Mesenchymal stem cell (in vitro differentiated cells and primary cell): ENCODE measurements around the gene LORICRIN.

Experiments
- DNase-seq: peaks from one replicate; pipeline ENCODE4 v3.0.0-alpha.2; 2013
- H2AFZ ChIP-seq: one replicate; pipeline ENCODE4 v1.6.1; 2013; ENCODE audit warnings: low read depth, mild to moderate bottlenecking, control low read depth, inconsistent platforms, low read length, moderate library complexity
- H2AK5ac ChIP-seq: 2 replicates; pipeline ENCODE4 v1.6.1; 2013; ENCODE audit warnings: low read length, moderate library complexity, mild to moderate bottlenecking, inconsistent platforms; ENCODE audit not compliant: severe bottlenecking
- H2BK120ac ChIP-seq: one replicate; pipeline ENCODE4 v1.6.1; 2013; ENCODE audit warnings: low read depth, mild to moderate bottlenecking, inconsistent platforms, low read length, moderate library complexity
- H2BK12ac ChIP-seq, 2 experiments: one replicate each; pipeline ENCODE4 v1.6.1; 2013; ENCODE audit warnings: inconsistent platforms in 2 of 2, low read length in 2 of 2, mild to moderate bottlenecking in 2 of 2, moderate library complexity in 2 of 2, control low read depth in 1 of 2
- H2BK15ac ChIP-seq: one replicate; pipeline ENCODE4 v1.6.1; 2013; ENCODE audit warnings: mild to moderate bottlenecking, low read depth, inconsistent platforms; ENCODE audit not compliant: poor library complexity, severe bottlenecking
- H2BK5ac ChIP-seq: 2 replicates; pipeline ENCODE4 v1.6.1; 2013; ENCODE audit warnings: low read depth, mild to moderate bottlenecking, low read length, control low read depth, inconsistent platforms; ENCODE audit not compliant: poor library complexity, severe bottlenecking
- H3K14ac ChIP-seq, 2 experiments: one replicate each; pipeline ENCODE4 v1.6.1; 2013; ENCODE audit warnings: inconsistent platforms in 2 of 2, low read length in 2 of 2, control low read depth in 1 of 2, mild to moderate bottlenecking in 1 of 2, moderate library complexity in 1 of 2
- H3K18ac ChIP-seq, 2 experiments: one replicate each; pipeline ENCODE4 v1.6.1; 2013; ENCODE audit warnings: inconsistent platforms in 2 of 2, low read length in 2 of 2, control low read depth in 1 of 2, low read depth in 1 of 2, mild to moderate bottlenecking in 1 of 2
- H3K23ac ChIP-seq, 2 experiments: one replicate each; pipeline ENCODE4 v1.6.1; 2013; ENCODE audit warnings: inconsistent platforms in 2 of 2, low read length in 2 of 2, mild to moderate bottlenecking in 2 of 2, moderate library complexity in 2 of 2, control low read depth in 1 of 2
- H3K27ac ChIP-seq: 2 replicates; pipeline ENCODE4 v1.5.1; 2013; ENCODE audit warnings: mild to moderate bottlenecking, moderate library complexity, low read length, control low read depth, inconsistent platforms; ENCODE audit not compliant: poor library complexity, severe bottlenecking
- H3K27me3 ChIP-seq, 2 experiments: 2 replicates each; pipeline versions ENCODE4 v1.6.1 to v1.7.0; 2013; ENCODE audit warnings: low read length in 2 of 2, mild to moderate bottlenecking in 2 of 2, moderate library complexity in 2 of 2, control low read depth in 1 of 2, inconsistent platforms in 1 of 2; ENCODE audit not compliant: control insufficient read depth in 1 of 2, insufficient read depth in 1 of 2
- H3K36me3 ChIP-seq, 2 experiments: 2 replicates each; pipeline versions ENCODE4 v1.6.1 to v1.7.0; 2013; ENCODE audit warnings: low read length in 2 of 2, control low read depth in 1 of 2, inconsistent platforms in 1 of 2, low read depth in 1 of 2, mild to moderate bottlenecking in 1 of 2; ENCODE audit not compliant: insufficient read depth in 2 of 2, control insufficient read depth in 1 of 2
- H3K4ac ChIP-seq, 2 experiments: one replicate each; pipeline ENCODE4 v1.6.1; 2013; ENCODE audit warnings: inconsistent platforms in 2 of 2, low read length in 2 of 2, mild to moderate bottlenecking in 2 of 2, moderate library complexity in 2 of 2, control low read depth in 1 of 2, low read depth in 1 of 2
- H3K4me1 ChIP-seq: 2 replicates; pipeline ENCODE4 v1.6.1; 2013; ENCODE audit warnings: low read depth, low read length, control low read depth; ENCODE audit not compliant: control insufficient read depth, insufficient read depth
- H3K4me2 ChIP-seq: 2 replicates; pipeline ENCODE4 v1.6.1; 2013; ENCODE audit warnings: low read length, mild to moderate bottlenecking, inconsistent platforms; ENCODE audit not compliant: poor library complexity, severe bottlenecking
- H3K4me3 ChIP-seq, 2 experiments: 2 replicates each; pipeline versions ENCODE4 v1.5.1 to v1.7.0; 2013; ENCODE audit warnings: low read length in 2 of 2, mild to moderate bottlenecking in 2 of 2, control low read depth in 1 of 2, low read depth in 1 of 2; ENCODE audit not compliant: insufficient read depth in 1 of 2
- H3K79me1 ChIP-seq: replicated peaks from 2 replicates; pipeline ENCODE4 v1.6.1; 2013; ENCODE audit warnings: mild to moderate bottlenecking, control low read depth, low read length, inconsistent platforms; ENCODE audit not compliant: poor library complexity, severe bottlenecking
- H3K9ac ChIP-seq: 2 replicates; pipeline ENCODE4 v1.7.0; 2013; ENCODE audit warnings: mild to moderate bottlenecking, low read length, moderate library complexity
- H3K9me3 ChIP-seq: 2 replicates; pipeline ENCODE4 v1.7.0; 2013; ENCODE audit warnings: mild to moderate bottlenecking, low read length; ENCODE audit not compliant: control insufficient read depth
- H4K8ac ChIP-seq: one replicate; pipeline ENCODE4 v1.6.1; 2013; ENCODE audit warnings: inconsistent platforms, mild to moderate bottlenecking, low read length, moderate library complexity
- H4K91ac ChIP-seq: one replicate; pipeline ENCODE4 v1.6.1; 2013; ENCODE audit warnings: mild to moderate bottlenecking, low read length, inconsistent platforms
- WGBS: methylation state at CpG from one replicate; pipeline ENCODE4 v1.1.7; 2013; ENCODE audit warnings: mixed read lengths; 5-methylcytosine and 5-hydroxymethylcytosine counted together

The LORICRIN gene

DNA sequence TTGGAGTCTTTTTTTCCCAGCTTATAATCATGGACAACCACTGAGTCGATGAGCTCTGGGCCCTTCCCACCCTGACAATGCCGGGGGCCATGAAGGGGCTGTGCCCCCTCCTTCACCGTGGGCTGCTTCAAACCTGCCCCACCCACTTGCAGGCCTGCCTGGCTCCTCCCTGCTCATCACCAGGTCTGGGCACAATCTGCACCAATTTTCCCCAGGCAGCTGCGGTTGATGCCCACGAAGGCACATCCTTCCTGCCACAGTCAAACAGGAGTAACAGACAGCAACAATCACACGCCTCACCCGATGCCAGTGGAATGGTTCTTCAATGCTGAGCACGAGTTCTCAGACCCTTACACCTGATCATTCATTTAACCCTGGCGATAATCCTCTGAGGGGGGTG, 34.4 kb downstream of the LORICRIN start:
- Histone ChIP-seq H3K27me3 (peaks cover 0 to 51% of the 10 kb centered on the region in 2 experiments), H3K79me1 (no peaks in the 10 kb centered on the region), H4K91ac (no peak overlapping the region), H3K4me2 (no peak overlapping the region), H2BK5ac (no peak overlapping the region), H3K14ac (no peak overlapping the region), H2AK5ac (no peak overlapping the region), H3K4me1 (no peaks in the 10 kb centered on the region), H3K36me3 (no peaks in the 10 kb centered on the region), H3K9me3 (no peaks in the 10 kb centered on the region), H2BK15ac (no peak overlapping the region), H3K4me3 (no peak overlapping the region), H2BK120ac (no peak overlapping the region), H2BK12ac (no peak overlapping the region), H3K23ac (no peak overlapping the region), H4K8ac (no peak overlapping the region), H2AFZ (no peak overlapping the region), H3K4ac (no peak overlapping the region), H3K27ac (no peak overlapping the region), H3K18ac (no peak overlapping the region), H3K9ac (no peak overlapping the region)
- 78% methylated on average over 8 of the region's 9 CpGs for WGBS
- no peak for DNase-seq

DNA sequence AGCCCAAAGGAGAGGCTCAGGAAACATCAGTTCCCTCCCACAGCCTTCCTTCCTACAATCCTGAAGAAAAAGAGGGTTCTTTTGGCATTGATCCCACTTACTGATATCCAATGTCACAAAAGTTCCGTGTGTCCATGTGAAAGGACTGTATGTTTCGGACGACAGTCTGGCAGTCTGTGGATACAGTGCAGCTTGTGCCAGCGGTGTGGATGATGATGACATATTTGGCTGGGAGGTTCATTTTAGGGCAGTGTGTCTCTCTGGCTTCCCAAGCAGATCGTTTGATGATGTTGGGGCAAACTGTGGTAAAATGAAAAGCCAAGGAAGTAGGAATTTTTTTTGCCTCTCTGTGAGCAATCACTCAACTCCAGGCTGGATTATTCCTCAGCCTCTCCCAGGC, 42.8 kb downstream of the LORICRIN start:
- no peak overlapping the region for H3K4me3 ChIP-seq
- H2BK15ac ChIP-seq: no peak overlapping the region
- no peak overlapping the region for H2AFZ ChIP-seq
- no peak overlapping the region for H2BK12ac ChIP-seq
- DNase-seq: no peak
- H3K18ac ChIP-seq: no peak overlapping the region
- H3K9ac ChIP-seq: no peak overlapping the region
- no peaks in the 10 kb centered on the region for H3K9me3 ChIP-seq
- H3K4ac ChIP-seq: no peak overlapping the region
- no peak overlapping the region for H4K8ac ChIP-seq
- no peak overlapping the region for H3K23ac ChIP-seq
- H3K27me3 ChIP-seq: peaks cover 0 to 32% of the 10 kb centered on the region in 2 experiments
- H2AK5ac ChIP-seq: no peak overlapping the region
- H3K14ac ChIP-seq: no peak overlapping the region
- H3K4me2 ChIP-seq: no peak overlapping the region
- no peak overlapping the region for H2BK5ac ChIP-seq
- WGBS: 87% methylated on average over 4 of the region's 5 CpGs
- H2BK120ac ChIP-seq: no peak overlapping the region
- no peak overlapping the region for H3K27ac ChIP-seq
- H3K79me1 ChIP-seq: no peaks in the 10 kb centered on the region
- no peaks in the 10 kb centered on the region for H3K4me1 ChIP-seq
- H4K91ac ChIP-seq: no peak overlapping the region
- no peaks in the 10 kb centered on the region for H3K36me3 ChIP-seq

DNA sequence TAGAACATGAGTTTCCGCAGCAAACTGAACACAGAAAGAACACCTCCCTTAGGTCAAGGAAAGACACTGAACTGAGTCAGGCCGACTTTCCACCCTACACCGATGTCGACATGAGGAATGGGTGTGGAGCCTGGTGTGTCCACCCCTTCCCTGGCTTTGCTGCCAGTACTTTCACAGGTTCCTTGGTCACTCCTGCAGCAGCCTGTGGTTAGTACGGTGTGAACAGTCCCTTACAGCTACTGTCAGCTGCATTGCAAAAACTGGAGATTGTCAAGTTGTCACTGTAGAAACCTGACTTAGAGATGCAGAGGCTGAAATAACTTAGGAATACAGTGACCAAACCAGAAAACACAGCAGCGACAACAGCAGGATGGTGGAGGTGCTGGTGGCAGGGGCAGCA, 46.2 kb downstream of the LORICRIN start:
- H3K4ac ChIP-seq: no peak overlapping the region
- H2BK12ac ChIP-seq: no peak overlapping the region
- peaks cover 0 to 24% of the 10 kb centered on the region in 2 experiments for H3K27me3 ChIP-seq
- no peak overlapping the region for H3K14ac ChIP-seq
- H4K91ac ChIP-seq: no peak overlapping the region
- no peak overlapping the region for H2AK5ac ChIP-seq
- no peak overlapping the region for H3K18ac ChIP-seq
- 82% methylated on average over 6 of the region's 6 CpGs for WGBS
- H3K9me3 ChIP-seq: no peaks in the 10 kb centered on the region
- H3K36me3 ChIP-seq: no peaks in the 10 kb centered on the region
- no peak overlapping the region for H2BK15ac ChIP-seq
- no peaks in the 10 kb centered on the region for H3K4me1 ChIP-seq
- DNase-seq: no peak
- H3K27ac ChIP-seq: no peak overlapping the region
- H3K9ac ChIP-seq: no peak overlapping the region
- H2BK120ac ChIP-seq: no peak overlapping the region
- no peak overlapping the region for H3K4me3 ChIP-seq
- no peak overlapping the region for H3K23ac ChIP-seq
- no peak overlapping the region for H2AFZ ChIP-seq
- no peaks in the 10 kb centered on the region for H3K79me1 ChIP-seq
- no peak overlapping the region for H3K4me2 ChIP-seq
- H4K8ac ChIP-seq: no peak overlapping the region
- no peak overlapping the region for H2BK5ac ChIP-seq

DNA sequence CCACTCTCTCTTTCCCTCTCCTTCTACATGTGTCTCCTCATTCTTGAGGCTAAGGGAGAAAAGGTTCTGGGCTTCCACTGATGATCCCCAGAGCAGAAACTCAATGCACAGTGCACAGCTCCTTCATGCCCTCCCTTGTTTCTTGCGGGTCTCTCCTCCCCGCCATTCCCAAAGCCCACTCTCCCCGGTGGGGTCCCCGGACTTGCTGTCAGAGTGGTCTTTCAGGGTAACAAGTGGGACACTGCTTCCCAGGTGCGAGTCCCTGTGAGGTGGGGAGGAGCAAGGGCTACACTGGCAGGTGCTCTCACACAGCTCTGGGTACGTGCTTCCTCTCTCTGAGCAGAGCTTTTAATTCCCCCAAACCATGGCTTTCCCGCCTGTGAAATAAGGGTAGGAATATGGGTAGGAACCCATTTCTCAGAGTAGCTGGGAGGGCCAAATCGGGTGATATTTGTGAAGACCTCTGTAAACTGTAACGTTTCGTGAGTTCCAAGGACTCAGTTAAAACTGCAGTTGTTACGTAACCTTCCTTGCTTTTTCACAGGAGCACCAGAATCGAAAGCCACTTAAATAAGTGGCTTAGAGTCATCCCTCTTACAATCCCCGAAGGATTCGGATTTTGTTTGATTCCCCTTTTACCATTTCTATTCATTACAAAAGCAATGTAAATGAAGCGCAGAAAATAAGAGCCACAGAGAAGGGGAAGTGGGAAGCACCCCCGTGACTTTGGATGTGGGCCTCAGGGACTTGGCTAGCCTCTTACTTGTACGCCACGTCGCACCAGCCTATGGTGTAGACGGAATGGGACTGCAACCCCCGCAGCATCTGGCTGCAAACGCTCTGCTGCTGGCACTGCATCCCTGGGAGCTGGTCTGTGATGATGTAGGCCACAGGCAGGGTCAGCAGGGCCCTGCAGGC, 47.1 kb downstream of the LORICRIN start:
- Histone ChIP-seq H3K4ac (no peak overlapping the region), H3K4me1 (no peaks in the 10 kb centered on the region), H3K27me3 (peaks cover 0 to 27% of the 10 kb centered on the region in 2 experiments), H2AFZ (no peak overlapping the region), H2BK15ac (no peak overlapping the region), H2BK5ac (no peak overlapping the region), H3K18ac (no peak overlapping the region), H3K9me3 (no peaks in the 10 kb centered on the region), H4K91ac (no peak overlapping the region), H3K4me2 (no peak overlapping the region), H3K79me1 (no peaks in the 10 kb centered on the region), H3K9ac (no peak overlapping the region), H3K4me3 (no peak overlapping the region), H2AK5ac (no peak overlapping the region), H2BK120ac (no peak overlapping the region), H2BK12ac (no peak overlapping the region), H3K14ac (no peak overlapping the region), H3K36me3 (no peaks in the 10 kb centered on the region), H3K27ac (no peak overlapping the region), H4K8ac (no peak overlapping the region), H3K23ac (no peak overlapping the region)
- 80% methylated on average over 19 of the region's 22 CpGs for WGBS
- no peak for DNase-seq
